GM23338 (cell line): ENCODE data around the gene AQP10. TPM values are rescaled to one million over a fixed set of nuclear protein-coding genes. Genes with fewer than 3 reads are reported as not detected.

Source experiments
- ATAC-seq: fragments of 200-7000 bp; cut with Tn5 transposase; 3 replicates; pipeline ENCODE4 v1.9.1; 2020
- DNase-seq: peaks from one replicate; pipeline ENCODE4 v3.0.0-alpha.2; 2015; ENCODE audit warnings: low spot score
- H2AFZ ChIP-seq: fragments of 200-600 bp; sonication (generic); 2 replicates; pipeline ENCODE4 v1.8.0; 2016; ENCODE audit warnings: antibody characterized with exemption, mild to moderate bottlenecking, moderate library complexity
- H3F3A ChIP-seq: fragments of 200-600 bp; sonication (generic); replicated peaks from 2 replicates; pipeline ENCODE4 v1.8.0; 2017; ENCODE audit warnings: antibody characterized with exemption, mixed run types, low read depth
- H3K27ac ChIP-seq: fragments of 200-600 bp; sonication (generic); 2 replicates; pipeline ENCODE4 v1.6.1; 2016; ENCODE audit warnings: low read depth
- H3K27me3 ChIP-seq: fragments of 200-600 bp; sonication (generic); 2 replicates; pipeline ENCODE4 v1.8.0; 2016; ENCODE audit warnings: mild to moderate bottlenecking, mixed run types, moderate library complexity; ENCODE audit not compliant: insufficient read depth
- H3K36me3 ChIP-seq: fragments of 200-600 bp; sonication (generic); 2 replicates; pipeline ENCODE4 v1.8.0; 2016; ENCODE audit warnings: mild to moderate bottlenecking; ENCODE audit not compliant: insufficient read depth
- H3K4me1 ChIP-seq: fragments of 200-600 bp; sonication (generic); 2 replicates; pipeline ENCODE4 v1.8.0; 2016; ENCODE audit warnings: mild to moderate bottlenecking, moderate library complexity; ENCODE audit not compliant: insufficient read depth
- H3K4me2 ChIP-seq: fragments of 200-600 bp; sonication (generic); 2 replicates; pipeline ENCODE4 v1.7.1; 2017; ENCODE audit warnings: mixed run types
- H3K4me3 ChIP-seq: fragments of 200-600 bp; sonication (generic); 2 replicates; pipeline ENCODE4 v1.6.1; 2016; ENCODE audit warnings: mixed run types
- H3K79me2 ChIP-seq: fragments of 200-600 bp; sonication (generic); replicated peaks from 2 replicates; pipeline ENCODE4 v1.8.0; 2017; ENCODE audit warnings: mild to moderate bottlenecking; ENCODE audit not compliant: insufficient read depth
- H3K9me2 ChIP-seq: fragments of 200-600 bp; sonication (generic); 2 replicates; pipeline ENCODE4 v1.8.0; 2017; ENCODE audit not compliant: insufficient read depth
- H4K20me1 ChIP-seq: fragments of 200-600 bp; sonication (generic); replicated peaks from 2 replicates; pipeline ENCODE4 v1.8.0; 2017; ENCODE audit warnings: mild to moderate bottlenecking; ENCODE audit not compliant: insufficient read depth
- H3K27ac Mint-ChIP-seq: 2 replicates; pipeline ENCODE4 v1.8.0; 2020; ENCODE audit warnings: inconsistent platforms, mild to moderate bottlenecking, moderate library complexity, mixed read lengths
- H3K27me3 Mint-ChIP-seq: 3 replicates; pipeline ENCODE4 v1.8.0; 2022; ENCODE audit warnings: low read depth, mild to moderate bottlenecking, moderate library complexity, mixed read lengths, inconsistent platforms; ENCODE audit not compliant: insufficient read depth, poor library complexity
- H3K36me3 Mint-ChIP-seq: 3 replicates; pipeline ENCODE4 v1.8.0; 2021; ENCODE audit warnings: low read depth, mild to moderate bottlenecking, inconsistent platforms, moderate library complexity, mixed read lengths
- H3K4me1 Mint-ChIP-seq: 3 replicates; pipeline ENCODE4 v1.8.0; 2020; ENCODE audit warnings: mild to moderate bottlenecking, inconsistent platforms, mixed read lengths
- H3K4me3 Mint-ChIP-seq: 3 replicates; pipeline ENCODE4 v1.8.0; 2021; ENCODE audit warnings: moderate library complexity, mild to moderate bottlenecking, inconsistent platforms, mixed read lengths
- H3K9me3 Mint-ChIP-seq: 3 replicates; pipeline ENCODE4 v1.8.0; 2020; ENCODE audit warnings: moderate library complexity, mild to moderate bottlenecking, inconsistent platforms, mixed read lengths
- CREB1 ChIP-seq: fragments of 250-450 bp; sonication (Bioruptor Pico); IDR thresholded peaks from 2 replicates; pipeline ENCODE4 v1.5.0; 2020; ENCODE audit warnings: low read depth, mild to moderate bottlenecking, moderate library complexity
- EZH2 ChIP-seq: fragments of 200-600 bp; sonication (generic); IDR thresholded peaks from one replicate; pipeline ENCODE4 v1.8.0; 2017; ENCODE audit warnings: antibody characterized with exemption, mild to moderate bottlenecking, low read depth; ENCODE audit not compliant: unreplicated experiment
- JUNB ChIP-seq: IDR thresholded peaks from one replicate; pipeline ENCODE4 v1.6.1; 2016; ENCODE audit warnings: antibody characterized with exemption; ENCODE audit not compliant: unreplicated experiment
- NANOG ChIP-seq: IDR thresholded peaks from 2 replicates; pipeline ENCODE4 v1.6.1; 2016; ENCODE audit warnings: antibody characterized with exemption, borderline replicate concordance
- POLR2AphosphoS5 ChIP-seq: IDR thresholded peaks from 2 replicates; pipeline ENCODE4 v1.6.1; 2016; ENCODE audit warnings: antibody characterized with exemption, low read depth
- STAT1 ChIP-seq: IDR thresholded peaks from one replicate; pipeline ENCODE4 v1.6.1; 2016; ENCODE audit warnings: antibody characterized with exemption; ENCODE audit not compliant: unreplicated experiment
- ZNF114 ChIP-seq: fragments of 250-450 bp; sonication (Bioruptor Pico); IDR thresholded peaks from 2 replicates; pipeline ENCODE4 v1.5.0; 2020; ENCODE audit warnings: mild to moderate bottlenecking, moderate library complexity
- ZNF331 ChIP-seq: fragments of 250-450 bp; sonication (Bioruptor Pico); IDR thresholded peaks from 2 replicates; pipeline ENCODE4 v1.5.0; 2020; ENCODE audit warnings: low read depth, mild to moderate bottlenecking, moderate library complexity
- long read RNA-seq: library from polyadenylated mRNA; unstranded; transcript quantifications from one replicate; pipeline ENCODE4 v2.0.0, GENCODE V29; 2020; ENCODE audit not compliant: unreplicated experiment
- polyA plus RNA-seq: library from polyadenylated mRNA; unstranded; fragments of >200 nt; fragmentation: Nextera tagmentation; extraction: Ambion mirVana; gene quantifications from 2 replicates; pipeline ENCODE4 v1.2.1, GENCODE V29; 2016
- total RNA-seq: library from RNA; depleted of rRNA; stranded (reverse); fragments of >200 nt; shearing (Covaris generic); gene quantifications from 2 replicates; pipeline ENCODE4 v1.2.3, GENCODE V29; 2014; rRNA removed
- TF ChIP-seq, protein P1 (sequence below): IDR thresholded peaks from 2 replicates; pipeline ENCODE4 v1.6.1; 2016; ENCODE audit warnings: antibody characterized with exemption
- TF ChIP-seq, protein P2 (sequence below), 2 experiments: fragments of 200-600 bp in 1 of 2; sonication (generic) in 1 of 2; conservative IDR thresholded peaks; 2 replicates each; pipeline versions ENCODE4 v1.5.1 to v1.6.1; 2016 to 2017; ENCODE audit warnings: antibody characterized with exemption in 2 of 2, low read depth in 2 of 2, mild to moderate bottlenecking in 2 of 2, moderate library complexity in 1 of 2
- TF ChIP-seq, protein P3 (sequence below): IDR thresholded peaks from one replicate; pipeline ENCODE4 v1.6.1; 2018; ENCODE audit warnings: antibody characterized with exemption; ENCODE audit not compliant: unreplicated experiment
- TF ChIP-seq, protein P4 (sequence below): fragments of 250-450 bp; sonication (Bioruptor Pico); IDR thresholded peaks from 2 replicates; pipeline ENCODE4 v1.5.0; 2020; ENCODE audit warnings: mild to moderate bottlenecking, moderate library complexity

Gene AQP10, protein sequence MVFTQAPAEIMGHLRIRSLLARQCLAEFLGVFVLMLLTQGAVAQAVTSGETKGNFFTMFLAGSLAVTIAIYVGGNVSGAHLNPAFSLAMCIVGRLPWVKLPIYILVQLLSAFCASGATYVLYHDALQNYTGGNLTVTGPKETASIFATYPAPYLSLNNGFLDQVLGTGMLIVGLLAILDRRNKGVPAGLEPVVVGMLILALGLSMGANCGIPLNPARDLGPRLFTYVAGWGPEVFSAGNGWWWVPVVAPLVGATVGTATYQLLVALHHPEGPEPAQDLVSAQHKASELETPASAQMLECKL
- total RNA-seq (not detected in 2 replicates), polyA plus RNA-seq (not detected in 2 replicates)
- long read RNA-seq: 0 reads

DNA sequence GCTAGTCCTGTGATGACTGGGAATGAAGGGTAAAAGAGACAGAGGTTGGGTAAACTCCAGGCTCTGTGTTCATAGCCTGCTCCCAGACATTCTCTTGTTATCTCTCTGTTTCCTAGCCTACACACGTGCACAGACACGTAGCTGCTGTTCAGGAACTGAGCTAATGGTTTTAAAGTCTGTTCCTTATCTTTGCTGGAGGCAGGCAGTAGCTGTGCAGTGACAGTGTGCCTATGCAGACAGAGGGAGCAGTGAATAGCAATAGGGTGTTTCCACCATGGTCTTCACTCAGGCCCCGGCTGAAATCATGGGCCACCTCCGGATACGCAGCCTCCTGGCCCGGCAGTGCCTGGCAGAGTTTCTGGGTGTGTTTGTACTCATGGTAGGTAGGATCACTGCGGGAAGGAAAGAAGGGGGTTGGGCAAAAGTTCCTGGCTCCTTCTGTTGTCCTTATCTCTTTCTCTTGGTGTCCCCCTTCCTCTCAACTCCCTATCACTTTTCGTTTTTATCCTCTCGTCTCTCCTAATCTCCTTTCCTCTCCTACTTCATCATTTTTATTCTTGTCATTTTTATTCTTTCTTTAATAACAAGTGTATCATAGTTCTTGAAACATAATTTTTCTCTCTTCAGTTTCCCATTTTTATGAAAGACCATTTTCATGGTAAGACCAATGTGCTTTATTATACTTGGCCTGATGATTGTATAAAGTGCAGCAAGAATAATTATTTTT, at the start of gene AQP10:
Gene AQP10, plus strand, starts transcription at position 212 of the 727 bp plus-strand sequence. Its CDS starts 63 bp downstream, at position 275.
- no peak within 1 kb of the TSS for H3K27ac ChIP-seq
- no peak within 1 kb of the TSS for H3K4me3 ChIP-seq
- H3K9me2 ChIP-seq: no peaks in the 10 kb centered on the region
- H3K4me3 Mint-ChIP-seq: peak within 1 kb of the TSS; percentile 28; the same call in 1 of the 3 replicates
- no peak within 1 kb of the TSS for H2AFZ ChIP-seq
- H3K9me3 Mint-ChIP-seq: peaks cover 17% of the 10 kb centered on the region; the same call in 2 of the 3 replicates
- no peaks in the 10 kb centered on the region for H3K27me3 ChIP-seq
- no peak within 1 kb of the TSS for H3K27ac Mint-ChIP-seq
- no peaks in the 10 kb centered on the region; the same call in 2 of the 3 replicates for H3K36me3 Mint-ChIP-seq
- H3K27me3 Mint-ChIP-seq: peaks cover 10% of the 10 kb centered on the region
- H3K4me1 Mint-ChIP-seq: peaks cover 8% of the 10 kb centered on the region
- H3F3A ChIP-seq: 0 out of 2 replicates have a peak, but pooled peaks cover 1% of the 10 kb centered on the region
- H3K79me2 ChIP-seq: no peaks in the 10 kb centered on the region
- DNase-seq (no peak), ATAC-seq (no peak)
- no peak within 1 kb of the TSS for H3K4me2 ChIP-seq
- peaks cover 5% of the 10 kb centered on the region; the same call in 1 of the 2 replicates for H3K4me1 ChIP-seq
- H3K36me3 ChIP-seq: no peaks in the 10 kb centered on the region
- H4K20me1 ChIP-seq: no peaks in the 10 kb centered on the region
- TF ChIP-seq ZNF331: no peak
- TF ChIP-seq STAT1: no peak
- no peak for TF ChIP-seq CREB1 (CRISPR knock-in tag)
- TF ChIP-seq NANOG: no peak
- TF ChIP-seq, protein P1, sequence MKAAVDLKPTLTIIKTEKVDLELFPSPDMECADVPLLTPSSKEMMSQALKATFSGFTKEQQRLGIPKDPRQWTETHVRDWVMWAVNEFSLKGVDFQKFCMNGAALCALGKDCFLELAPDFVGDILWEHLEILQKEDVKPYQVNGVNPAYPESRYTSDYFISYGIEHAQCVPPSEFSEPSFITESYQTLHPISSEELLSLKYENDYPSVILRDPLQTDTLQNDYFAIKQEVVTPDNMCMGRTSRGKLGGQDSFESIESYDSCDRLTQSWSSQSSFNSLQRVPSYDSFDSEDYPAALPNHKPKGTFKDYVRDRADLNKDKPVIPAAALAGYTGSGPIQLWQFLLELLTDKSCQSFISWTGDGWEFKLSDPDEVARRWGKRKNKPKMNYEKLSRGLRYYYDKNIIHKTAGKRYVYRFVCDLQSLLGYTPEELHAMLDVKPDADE: no peak
- TF ChIP-seq ZNF114: no peak
- TF ChIP-seq, protein P2, sequence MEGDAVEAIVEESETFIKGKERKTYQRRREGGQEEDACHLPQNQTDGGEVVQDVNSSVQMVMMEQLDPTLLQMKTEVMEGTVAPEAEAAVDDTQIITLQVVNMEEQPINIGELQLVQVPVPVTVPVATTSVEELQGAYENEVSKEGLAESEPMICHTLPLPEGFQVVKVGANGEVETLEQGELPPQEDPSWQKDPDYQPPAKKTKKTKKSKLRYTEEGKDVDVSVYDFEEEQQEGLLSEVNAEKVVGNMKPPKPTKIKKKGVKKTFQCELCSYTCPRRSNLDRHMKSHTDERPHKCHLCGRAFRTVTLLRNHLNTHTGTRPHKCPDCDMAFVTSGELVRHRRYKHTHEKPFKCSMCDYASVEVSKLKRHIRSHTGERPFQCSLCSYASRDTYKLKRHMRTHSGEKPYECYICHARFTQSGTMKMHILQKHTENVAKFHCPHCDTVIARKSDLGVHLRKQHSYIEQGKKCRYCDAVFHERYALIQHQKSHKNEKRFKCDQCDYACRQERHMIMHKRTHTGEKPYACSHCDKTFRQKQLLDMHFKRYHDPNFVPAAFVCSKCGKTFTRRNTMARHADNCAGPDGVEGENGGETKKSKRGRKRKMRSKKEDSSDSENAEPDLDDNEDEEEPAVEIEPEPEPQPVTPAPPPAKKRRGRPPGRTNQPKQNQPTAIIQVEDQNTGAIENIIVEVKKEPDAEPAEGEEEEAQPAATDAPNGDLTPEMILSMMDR (conservative IDR thresholded peaks at IDR 0.05; ENCODE audit: low read depth in 2 of 2): no peak
- no peak for TF ChIP-seq JUNB
- no peak for TF ChIP-seq EZH2
- TF ChIP-seq, protein P3, sequence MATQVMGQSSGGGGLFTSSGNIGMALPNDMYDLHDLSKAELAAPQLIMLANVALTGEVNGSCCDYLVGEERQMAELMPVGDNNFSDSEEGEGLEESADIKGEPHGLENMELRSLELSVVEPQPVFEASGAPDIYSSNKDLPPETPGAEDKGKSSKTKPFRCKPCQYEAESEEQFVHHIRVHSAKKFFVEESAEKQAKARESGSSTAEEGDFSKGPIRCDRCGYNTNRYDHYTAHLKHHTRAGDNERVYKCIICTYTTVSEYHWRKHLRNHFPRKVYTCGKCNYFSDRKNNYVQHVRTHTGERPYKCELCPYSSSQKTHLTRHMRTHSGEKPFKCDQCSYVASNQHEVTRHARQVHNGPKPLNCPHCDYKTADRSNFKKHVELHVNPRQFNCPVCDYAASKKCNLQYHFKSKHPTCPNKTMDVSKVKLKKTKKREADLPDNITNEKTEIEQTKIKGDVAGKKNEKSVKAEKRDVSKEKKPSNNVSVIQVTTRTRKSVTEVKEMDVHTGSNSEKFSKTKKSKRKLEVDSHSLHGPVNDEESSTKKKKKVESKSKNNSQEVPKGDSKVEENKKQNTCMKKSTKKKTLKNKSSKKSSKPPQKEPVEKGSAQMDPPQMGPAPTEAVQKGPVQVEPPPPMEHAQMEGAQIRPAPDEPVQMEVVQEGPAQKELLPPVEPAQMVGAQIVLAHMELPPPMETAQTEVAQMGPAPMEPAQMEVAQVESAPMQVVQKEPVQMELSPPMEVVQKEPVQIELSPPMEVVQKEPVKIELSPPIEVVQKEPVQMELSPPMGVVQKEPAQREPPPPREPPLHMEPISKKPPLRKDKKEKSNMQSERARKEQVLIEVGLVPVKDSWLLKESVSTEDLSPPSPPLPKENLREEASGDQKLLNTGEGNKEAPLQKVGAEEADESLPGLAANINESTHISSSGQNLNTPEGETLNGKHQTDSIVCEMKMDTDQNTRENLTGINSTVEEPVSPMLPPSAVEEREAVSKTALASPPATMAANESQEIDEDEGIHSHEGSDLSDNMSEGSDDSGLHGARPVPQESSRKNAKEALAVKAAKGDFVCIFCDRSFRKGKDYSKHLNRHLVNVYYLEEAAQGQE: no peak
- TF ChIP-seq, protein P4, sequence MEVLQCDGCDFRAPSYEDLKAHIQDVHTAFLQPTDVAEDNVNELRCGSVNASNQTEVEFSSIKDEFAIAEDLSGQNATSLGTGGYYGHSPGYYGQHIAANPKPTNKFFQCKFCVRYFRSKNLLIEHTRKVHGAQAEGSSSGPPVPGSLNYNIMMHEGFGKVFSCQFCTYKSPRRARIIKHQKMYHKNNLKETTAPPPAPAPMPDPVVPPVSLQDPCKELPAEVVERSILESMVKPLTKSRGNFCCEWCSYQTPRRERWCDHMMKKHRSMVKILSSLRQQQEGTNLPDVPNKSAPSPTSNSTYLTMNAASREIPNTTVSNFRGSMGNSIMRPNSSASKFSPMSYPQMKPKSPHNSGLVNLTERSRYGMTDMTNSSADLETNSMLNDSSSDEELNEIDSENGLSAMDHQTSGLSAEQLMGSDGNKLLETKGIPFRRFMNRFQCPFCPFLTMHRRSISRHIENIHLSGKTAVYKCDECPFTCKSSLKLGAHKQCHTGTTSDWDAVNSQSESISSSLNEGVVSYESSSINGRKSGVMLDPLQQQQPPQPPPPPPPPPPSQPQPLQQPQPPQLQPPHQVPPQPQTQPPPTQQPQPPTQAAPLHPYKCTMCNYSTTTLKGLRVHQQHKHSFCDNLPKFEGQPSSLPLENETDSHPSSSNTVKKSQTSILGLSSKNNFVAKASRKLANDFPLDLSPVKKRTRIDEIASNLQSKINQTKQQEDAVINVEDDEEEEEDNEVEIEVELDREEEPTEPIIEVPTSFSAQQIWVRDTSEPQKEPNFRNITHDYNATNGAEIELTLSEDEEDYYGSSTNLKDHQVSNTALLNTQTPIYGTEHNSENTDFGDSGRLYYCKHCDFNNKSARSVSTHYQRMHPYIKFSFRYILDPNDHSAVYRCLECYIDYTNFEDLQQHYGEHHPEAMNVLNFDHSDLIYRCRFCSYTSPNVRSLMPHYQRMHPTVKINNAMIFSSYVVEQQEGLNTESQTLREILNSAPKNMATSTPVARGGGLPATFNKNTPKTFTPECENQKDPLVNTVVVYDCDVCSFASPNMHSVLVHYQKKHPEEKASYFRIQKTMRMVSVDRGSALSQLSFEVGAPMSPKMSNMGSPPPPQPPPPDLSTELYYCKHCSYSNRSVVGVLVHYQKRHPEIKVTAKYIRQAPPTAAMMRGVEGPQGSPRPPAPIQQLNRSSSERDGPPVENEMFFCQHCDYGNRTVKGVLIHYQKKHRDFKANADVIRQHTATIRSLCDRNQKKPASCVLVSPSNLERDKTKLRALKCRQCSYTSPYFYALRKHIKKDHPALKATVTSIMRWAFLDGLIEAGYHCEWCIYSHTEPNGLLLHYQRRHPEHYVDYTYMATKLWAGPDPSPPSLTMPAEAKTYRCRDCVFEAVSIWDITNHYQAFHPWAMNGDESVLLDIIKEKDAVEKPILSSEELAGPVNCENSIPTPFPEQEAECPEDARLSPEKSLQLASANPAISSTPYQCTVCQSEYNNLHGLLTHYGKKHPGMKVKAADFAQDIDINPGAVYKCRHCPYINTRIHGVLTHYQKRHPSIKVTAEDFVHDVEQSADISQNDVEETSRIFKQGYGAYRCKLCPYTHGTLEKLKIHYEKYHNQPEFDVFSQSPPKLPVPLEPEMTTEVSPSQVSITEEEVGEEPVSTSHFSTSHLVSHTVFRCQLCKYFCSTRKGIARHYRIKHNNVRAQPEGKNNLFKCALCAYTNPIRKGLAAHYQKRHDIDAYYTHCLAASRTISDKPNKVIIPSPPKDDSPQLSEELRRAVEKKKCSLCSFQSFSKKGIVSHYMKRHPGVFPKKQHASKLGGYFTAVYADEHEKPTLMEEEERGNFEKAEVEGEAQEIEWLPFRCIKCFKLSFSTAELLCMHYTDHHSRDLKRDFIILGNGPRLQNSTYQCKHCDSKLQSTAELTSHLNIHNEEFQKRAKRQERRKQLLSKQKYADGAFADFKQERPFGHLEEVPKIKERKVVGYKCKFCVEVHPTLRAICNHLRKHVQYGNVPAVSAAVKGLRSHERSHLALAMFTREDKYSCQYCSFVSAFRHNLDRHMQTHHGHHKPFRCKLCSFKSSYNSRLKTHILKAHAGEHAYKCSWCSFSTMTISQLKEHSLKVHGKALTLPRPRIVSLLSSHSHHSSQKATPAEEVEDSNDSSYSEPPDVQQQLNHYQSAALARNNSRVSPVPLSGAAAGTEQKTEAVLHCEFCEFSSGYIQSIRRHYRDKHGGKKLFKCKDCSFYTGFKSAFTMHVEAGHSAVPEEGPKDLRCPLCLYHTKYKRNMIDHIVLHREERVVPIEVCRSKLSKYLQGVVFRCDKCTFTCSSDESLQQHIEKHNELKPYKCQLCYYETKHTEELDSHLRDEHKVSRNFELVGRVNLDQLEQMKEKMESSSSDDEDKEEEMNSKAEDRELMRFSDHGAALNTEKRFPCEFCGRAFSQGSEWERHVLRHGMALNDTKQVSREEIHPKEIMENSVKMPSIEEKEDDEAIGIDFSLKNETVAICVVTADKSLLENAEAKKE (CRISPR knock-in tag): no peak
- no peak for TF ChIP-seq POLR2AphosphoS5
